GM12873 (cell line): ENCODE measurements around the gene LMO3.

ENCODE experiments used
- CTCF ChIP-seq: IDR thresholded peaks from 2 replicates; pipeline ENCODE4 v1.5.1; 2012; ENCODE audit warnings: low read depth, mild to moderate bottlenecking, moderate library complexity, low read length, control low read depth; ENCODE audit not compliant: insufficient read depth; ENCODE audit errors: missing control alignments

The LMO3 gene

DNA sequence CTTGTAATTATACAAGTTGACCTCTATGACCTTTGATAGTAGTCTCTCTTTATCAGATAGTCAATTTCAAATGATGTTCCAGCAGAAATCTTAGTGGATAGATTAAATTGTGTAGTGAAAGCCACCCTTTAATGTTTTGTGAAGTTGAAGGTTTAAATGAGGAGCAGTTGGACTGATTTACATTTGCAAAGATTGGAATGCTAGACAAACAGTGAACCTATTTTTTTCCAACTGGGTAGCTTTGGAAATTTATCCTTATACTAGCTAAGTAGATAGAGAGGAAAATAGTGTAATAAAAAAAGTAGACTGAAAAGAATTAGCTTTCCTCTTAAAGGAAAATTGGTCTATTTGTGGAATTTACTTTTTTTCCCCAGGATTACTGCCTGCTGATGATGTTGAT lies 53.7 kb downstream of the LMO3 start:
- no peak for TF ChIP-seq CTCF

GRCh38 chr12:16545836-16546235 lies 60.1 kb downstream of the LMO3 start:
- TF ChIP-seq CTCF: no peak

DNA sequence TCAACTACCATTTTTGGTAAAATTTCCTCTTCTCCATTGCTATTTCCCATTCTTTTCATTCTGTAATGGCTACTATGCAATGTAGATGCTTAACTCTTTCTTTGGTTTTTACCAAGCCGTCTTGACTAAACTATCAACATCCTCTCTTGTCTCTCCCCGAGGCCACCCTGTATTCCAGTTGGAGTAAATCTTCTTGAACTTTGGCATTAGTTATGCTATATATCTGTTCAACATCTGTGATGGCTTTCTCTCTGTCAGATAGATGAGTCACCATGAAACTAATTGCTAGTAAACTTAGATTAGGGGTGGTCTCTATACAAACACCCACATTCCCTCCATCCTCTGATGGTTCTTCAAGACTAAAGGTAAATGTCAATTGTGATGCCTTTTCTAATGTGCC lies 63.4 kb downstream of the LMO3 start:
- TF ChIP-seq CTCF: no peak

GRCh38 chr12:16531621-16532020 lies 74.3 kb downstream of the LMO3 start:
- no peak for TF ChIP-seq CTCF

GRCh38 chr12:16530268-16530850 lies 75.6 kb downstream of the LMO3 start:
- TF ChIP-seq CTCF: no peak

GRCh38 chr12:16526693-16527092 lies 79.3 kb downstream of the LMO3 start:
- TF ChIP-seq CTCF: no peak

GRCh38 chr12:16524378-16524777 lies 81.6 kb downstream of the LMO3 start:
- no peak for TF ChIP-seq CTCF

GRCh38 chr12:16523951-16524331 lies 82.0 kb downstream of the LMO3 start:
- TF ChIP-seq CTCF: no peak
